Posterior vena cava (tissue), 2 donors: ENCODE results near the gene BMPER. TPM values are rescaled to one million over a fixed set of nuclear protein-coding genes. Genes with fewer than 3 reads are reported as not detected.

Source experiments
- DNase-seq: peaks from one replicate; pipeline ENCODE4 v3.0.0-alpha.2; 2020; ENCODE audit warnings: low spot score
- intact Hi-C, 2 donors: fragments of 100-400 bp; cut with DNase I; formaldehyde crosslinking; loops; one replicate each; pipeline versions ENCODE4 v1.14.1 to v1.14.2; 2022 to 2023
- total RNA-seq, 2 donors: library from RNA; stranded (reverse); fragmentation: NEBNext Ultra II Directional; extraction: Animal tissue kit (Norgen Biotek cat#: 25700); gene quantifications; one replicate each; pipeline ENCODE4 v1.2.1, GENCODE V29; 2021
- donor health status: DM: yes; HTN: yes; CAD: no.
- donor health status: DM: yes; HTN: yes; CAD: no.

BMPER gene
- total RNA-seq, 2 donors from 2014 or later, result 5.6 to 7.1 TPM

DNA sequence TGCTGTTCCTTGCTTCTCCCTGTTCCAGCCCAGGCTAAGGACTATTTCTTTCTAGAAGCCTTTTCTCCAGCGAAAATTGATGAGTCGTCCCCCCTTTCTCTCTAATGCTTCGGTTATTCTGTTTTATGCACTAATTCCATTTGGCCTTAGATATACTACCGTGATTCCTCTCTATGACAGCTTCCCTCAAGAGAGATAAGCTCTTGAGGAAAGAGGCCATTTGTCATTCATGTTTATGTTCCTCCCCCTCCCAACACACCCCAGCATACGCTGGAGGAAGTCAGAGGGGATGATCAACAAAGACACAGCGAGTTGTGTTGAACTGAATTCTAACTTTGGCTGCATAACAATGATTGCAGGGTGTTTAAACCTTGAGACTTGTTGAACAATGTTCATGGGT, 198.8 kb downstream of the BMPER start:
- intact Hi-C loops, result no loop called here
- DNase-seq, result no peak

DNA sequence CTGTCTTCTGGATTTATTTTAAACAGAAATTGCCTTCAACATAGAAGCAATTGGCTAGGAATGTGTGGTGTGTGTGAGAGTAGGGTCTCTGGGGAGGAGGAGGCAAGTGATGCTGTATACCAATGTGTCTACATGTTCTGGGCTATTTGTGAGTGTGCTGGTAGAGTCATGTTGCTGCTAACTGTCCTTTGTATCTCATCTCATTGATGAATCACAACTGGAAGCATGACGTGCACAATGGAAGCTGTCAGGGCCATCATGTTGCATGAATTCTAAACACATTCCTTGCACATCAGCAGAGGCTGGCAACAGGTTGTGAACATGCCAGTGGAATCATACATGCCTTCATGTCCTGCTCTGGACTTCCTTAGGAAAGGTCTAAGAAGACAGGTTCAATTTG, 199.7 kb downstream of the BMPER start:
- intact Hi-C loops, result no loop called here
- DNase-seq, result no peak

DNA sequence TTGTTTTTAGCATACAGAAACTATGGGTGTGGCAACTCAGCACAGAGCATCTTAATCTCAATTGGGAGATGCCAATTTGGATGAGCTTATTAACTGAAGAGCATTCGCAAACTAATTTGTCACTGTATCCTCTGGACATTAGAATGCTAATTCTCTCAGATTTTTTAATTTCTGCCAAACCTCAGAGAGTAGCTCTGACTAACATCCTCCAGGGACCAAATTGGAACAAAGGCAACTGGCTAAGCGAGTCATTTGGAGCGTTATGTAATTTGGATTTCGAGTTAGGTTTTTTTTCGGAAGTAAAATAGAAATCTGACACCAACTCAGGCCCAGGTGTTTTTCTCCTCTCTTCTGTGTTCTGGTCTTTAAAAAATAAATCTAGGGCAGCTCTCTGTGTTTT, 201.9 kb downstream of the BMPER start:
- intact Hi-C loops, result no loop called here
- no peak for DNase-seq

GRCh38 chr7:34108165-34108564, 202.8 kb downstream of the BMPER start:
- no peak for DNase-seq
- intact Hi-C loops, result no loop called here

DNA sequence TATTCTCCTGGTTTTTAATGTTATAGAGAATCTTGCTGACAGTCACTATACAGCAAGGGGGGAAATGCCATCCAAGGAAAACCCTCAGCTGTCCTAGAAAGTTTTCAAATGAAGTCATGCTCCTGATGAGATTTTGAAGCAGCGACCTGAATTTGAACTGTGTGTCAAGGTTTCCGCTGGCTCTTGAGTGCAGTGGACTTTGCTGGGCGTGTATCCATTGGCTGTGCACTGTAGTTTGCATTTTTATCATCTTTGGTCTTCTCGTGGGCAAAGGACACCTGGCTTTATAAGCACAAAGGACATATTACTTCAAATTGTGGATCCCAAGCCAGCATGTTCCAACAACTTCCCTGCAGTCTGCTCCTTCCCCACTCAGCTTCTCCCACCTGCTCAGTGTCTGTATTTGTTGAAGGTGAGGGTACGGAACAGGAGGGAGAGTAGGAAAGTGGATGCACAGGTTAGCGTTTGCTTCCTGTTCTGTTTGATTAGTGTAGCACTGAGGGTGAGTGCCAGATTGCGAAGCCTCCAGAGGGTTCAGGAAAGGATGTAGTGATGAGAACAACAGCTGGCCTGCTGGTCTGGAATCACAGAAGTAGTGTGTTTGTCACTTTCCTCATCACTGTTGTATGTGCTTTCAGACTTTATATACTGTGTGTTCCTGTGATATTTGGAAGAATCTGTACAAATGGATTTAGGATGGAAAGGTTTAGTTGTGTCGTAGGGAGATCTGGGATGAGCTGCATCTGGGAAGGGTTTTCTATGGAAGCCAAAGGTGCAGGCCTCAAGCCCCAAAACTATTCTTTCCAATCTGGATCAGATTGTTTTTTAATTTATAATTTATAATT, 204.8 kb downstream of the BMPER start:
- intact Hi-C loops, result no loop called here
- no peak for DNase-seq

GRCh38 chr7:34111031-34111430, 205.7 kb downstream of the BMPER start:
- intact Hi-C loops, result no loop called here
- DNase-seq, result no peak

DNA sequence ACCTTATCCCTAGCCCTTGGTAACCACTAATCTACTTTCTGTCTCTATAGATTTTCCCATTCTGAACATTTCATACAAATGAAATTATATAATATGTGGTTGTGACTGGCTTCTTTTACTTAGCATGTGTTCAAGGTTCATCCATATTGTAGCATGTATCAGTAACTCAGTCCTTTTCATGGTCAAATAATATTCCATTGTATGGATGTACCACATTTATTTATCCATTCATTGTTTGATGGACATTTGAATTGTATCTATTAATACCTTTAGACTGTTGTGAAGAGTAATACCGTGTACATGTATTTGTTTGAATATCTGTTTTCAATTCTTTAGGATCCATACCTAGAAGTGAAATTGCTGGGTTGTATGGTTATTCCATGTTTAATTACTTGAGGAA, 210.2 kb downstream of the BMPER start:
- intact Hi-C loops, result no loop called here

DNA sequence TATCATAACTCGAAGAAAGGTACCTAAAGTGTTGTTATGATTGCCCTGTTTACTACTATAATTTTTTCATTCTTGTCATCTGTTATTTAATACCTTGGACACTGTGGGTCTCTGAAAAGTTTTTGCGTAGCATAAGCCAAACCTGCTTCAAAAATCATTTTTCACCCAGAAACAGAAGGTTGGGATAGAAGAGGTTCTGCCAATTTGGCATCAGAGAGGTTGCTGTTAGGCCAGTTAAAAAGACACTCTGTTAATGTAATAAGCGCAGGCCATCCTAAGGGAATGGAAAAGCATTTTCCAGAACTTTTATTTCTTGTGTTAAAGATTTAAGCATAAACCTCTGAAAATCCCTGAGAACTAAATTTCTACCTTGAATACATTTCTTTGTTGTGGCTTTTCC, 212.2 kb downstream of the BMPER start:
- DNase-seq, result no peak
- intact Hi-C loops, result no loop called here

More for the DNA sequence above, 210.2 kb downstream of the BMPER start:
- no peak for DNase-seq

GRCh38 chr7:34121366-34121765, 216.0 kb downstream of the BMPER start:
- intact Hi-C loops, result no loop called here
- DNase-seq, result no peak

- intact Hi-C loops, result no loop called here
- no peak for DNase-seq
Observed at GRCh38 chr7:34123316-34123715, 218.0 kb downstream of the BMPER start.

DNA sequence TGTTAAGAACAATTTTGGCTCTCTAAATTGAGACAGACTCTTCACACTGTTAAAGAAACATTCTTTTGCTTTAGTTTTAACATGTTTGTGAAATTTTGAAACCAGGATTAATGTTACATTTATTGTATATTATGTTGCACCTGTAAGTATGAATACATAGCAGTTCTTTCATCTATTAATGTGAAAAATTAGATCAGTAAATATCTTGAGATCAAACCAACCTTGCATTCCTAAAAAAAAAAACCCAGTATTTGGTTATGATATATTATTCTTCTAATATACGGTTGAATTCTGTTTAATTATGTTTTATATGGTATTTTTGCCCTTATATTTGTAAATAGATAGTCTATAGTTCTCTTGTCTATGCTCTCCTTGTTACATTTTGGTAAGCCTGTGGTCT, 219.4 kb downstream of the BMPER start:
- intact Hi-C loops, result no loop called here
- DNase-seq, result no peak

GRCh38 chr7:34128762-34129161, 223.4 kb downstream of the BMPER start:
- DNase-seq, result no peak
- intact Hi-C loops, result no loop called here

GRCh38 chr7:34130558-34131295, 225.4 kb downstream of the BMPER start:
- no peak for DNase-seq
- intact Hi-C loops, result no loop called here

GRCh38 chr7:34131371-34131770, 226.0 kb downstream of the BMPER start:
- intact Hi-C loops, result no loop called here
- DNase-seq, result no peak

GRCh38 chr7:34133356-34133982, 228.1 kb downstream of the BMPER start:
- intact Hi-C loops, result no loop called here
- DNase-seq, result no peak

GRCh38 chr7:34133983-34134782, 228.8 kb downstream of the BMPER start:
- intact Hi-C loops, result no loop called here
- DNase-seq, result peak; percentile 86

GRCh38 chr7:34135924-34136323, 230.6 kb downstream of the BMPER start:
- intact Hi-C loops, result no loop called here
- DNase-seq, result no peak

- intact Hi-C loops, result no loop called here
- no peak for DNase-seq
Observed at GRCh38 chr7:34136698-34137097, 231.4 kb downstream of the BMPER start.

GRCh38 chr7:34137176-34137575, 231.8 kb downstream of the BMPER start:
- intact Hi-C loops, result no loop called here
- no peak for DNase-seq

DNA sequence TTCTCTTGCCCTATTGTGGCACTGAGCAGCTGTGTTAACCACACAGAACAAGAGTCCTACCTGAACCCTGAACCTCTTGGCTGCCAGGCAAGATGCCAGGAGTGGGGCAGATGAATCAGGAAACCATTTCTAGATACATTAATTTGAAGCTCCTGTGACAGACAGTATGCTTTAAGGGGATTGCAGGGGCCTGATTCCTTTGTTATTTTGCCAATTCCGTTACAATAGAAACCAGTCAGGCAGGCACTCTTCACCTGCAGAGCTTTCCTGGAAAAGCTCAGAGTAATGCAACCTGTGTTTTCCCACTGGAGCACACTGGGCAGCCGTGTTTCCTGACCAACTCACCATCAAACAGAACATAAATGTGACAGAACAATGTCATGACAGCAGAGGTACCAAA, 233.1 kb downstream of the BMPER start:
- no peak for DNase-seq
- intact Hi-C loops, result no loop called here
